ENCODE data around the gene SHPK. TPM values are rescaled to one million over a fixed set of nuclear protein-coding genes. Genes with fewer than 3 reads are reported as not detected.

Gene SHPK
- total and polyA plus RNA-seq, 2 of the 4 experiments (the other 2 are of a cell fraction), result 11.1 to 14.3 TPM

GRCh38 chr17:3621146-3621720, 14.8 kb downstream of the SHPK start:
- DNase-seq, result no peak
- Histone ChIP-seq H3K4me3 (ENCODE audit: insufficient read depth, low read depth, low read length) (no peak overlapping the region), H3K18ac (ENCODE audit: low read depth, low read length) (no peak overlapping the region), H4K5ac (ENCODE audit: low read depth, low read length) (no peak overlapping the region), H2BK15ac (ENCODE audit: low read depth, low read length) (no peak overlapping the region), H3K56ac (ENCODE audit: extremely low read depth, insufficient read depth, low read length) (no peak overlapping the region), H2BK120ac (ENCODE audit: low read depth, low read length) (no peak overlapping the region), H2AK5ac (ENCODE audit: low read depth, low read length) (no peak overlapping the region), H2AK9ac (replicated peaks; ENCODE audit: low read depth, low read length, poor library complexity) (no peak overlapping the region), H2BK5ac (ENCODE audit: low read depth, low read length, poor library complexity, severe bottlenecking) (no peak overlapping the region), H3K4ac (ENCODE audit: low read depth, low read length) (no peak overlapping the region), H4K8ac (ENCODE audit: low read depth in 2 of 2, low read length in 2 of 2) (no peak overlapping the region), H3K23ac (ENCODE audit: low read depth, low read length) (no peak overlapping the region), H3K9me3 (ENCODE audit: control insufficient read depth, insufficient read depth, low read length) (no peaks in the 10 kb centered on the region), H3K27ac (ENCODE audit: insufficient read depth, low read length) (no peak overlapping the region), H2BK20ac (ENCODE audit: low read depth, low read length) (no peak overlapping the region), H3K4me1 (ENCODE audit: control insufficient read depth, insufficient read depth, low read length) (no peaks in the 10 kb centered on the region), H4K91ac (ENCODE audit: insufficient read depth, low read depth, low read length) (no peak overlapping the region), H2AFZ (replicated peaks; ENCODE audit: low read length, poor library complexity) (no peak overlapping the region), H3K9ac (ENCODE audit: low read depth, low read length) (no peak overlapping the region), H3K36me3 (ENCODE audit: control insufficient read depth, insufficient read depth, low read length) (peaks cover 48% of the 10 kb centered on the region), H3K79me1 (ENCODE audit: low read depth in 1 of 2, low read length in 2 of 2) (no peaks in the 10 kb centered on the region), H3K9me1 (ENCODE audit: insufficient read depth, low read length) (no peaks in the 10 kb centered on the region), H3K4me2 (ENCODE audit: low read depth, low read length) (no peak overlapping the region), H3K14ac (replicated peaks; ENCODE audit: low read depth, low read length) (no peak overlapping the region), H4K20me1 (ENCODE audit: insufficient read depth, low read length) (no peaks in the 10 kb centered on the region), H3K27me3 (ENCODE audit: control insufficient read depth, insufficient read depth, low read length) (no peaks in the 10 kb centered on the region)
- intact Hi-C loops (cut with micrococcal nuclease), result no loop called here
- ChIA-PET POLR2A (ENCODE audit: unreplicated experiment) (no interaction called here), CTCF (no interaction called here)
- no peak for ATAC-seq (ENCODE audit: low read depth)
- BruUV-seq (replicated peaks), result no TSS peak
- in situ Hi-C loops (cut with MboI; ENCODE audit: low sequenced_read_pairs), result no loop called here
- 94% methylated on average over 5 of the region's 8 CpGs; no CpG with 5 or more reads in 1 of the 2 experiments for WGBS, 2 experiments (ENCODE audit: extremely low coverage in 2 of 2, insufficient read length in 1 of 2)
- TF ChIP-seq RAD21 (IDR thresholded peaks at IDR 0.05; ENCODE audit: low read length), result no peak
- TF ChIP-seq MXI1 (IDR thresholded peaks at IDR 0.05; ENCODE audit: borderline replicate concordance, low read depth, low read length), result no peak
- dilution Hi-C loops (cut with HindIII; ENCODE audit: low sequenced_read_pairs, unreplicated experiment), result no loop called here
